ENCODE results near the gene MAGI2.

Gene MAGI2

GRCh38 chr7:79334334-79334733, 119.1 kb downstream of the MAGI2 start:
- no peak for DNase-seq (ENCODE audit: low spot score)
- in situ Hi-C loops (cut with MboI; ENCODE audit: low sequenced_read_pairs, unreplicated experiment): no loop called here
- no peak for TF ChIP-seq CTCF (IDR thresholded peaks at IDR 0.05; ENCODE audit: borderline replicate concordance, control extremely low read depth, extremely low read depth, insufficient read depth, missing control alignments)

- no peak for DNase-seq (ENCODE audit: low spot score)
- in situ Hi-C loops (cut with MboI; ENCODE audit: low sequenced_read_pairs, unreplicated experiment): no loop called here
- TF ChIP-seq CTCF (IDR thresholded peaks at IDR 0.05; ENCODE audit: borderline replicate concordance, control extremely low read depth, extremely low read depth, insufficient read depth, missing control alignments): no peak
Measured at GRCh38 chr7:79332091-79332490, 121.4 kb downstream of the MAGI2 start.

GRCh38 chr7:79329464-79329863, 124.0 kb downstream of the MAGI2 start:
- TF ChIP-seq CTCF (IDR thresholded peaks at IDR 0.05; ENCODE audit: borderline replicate concordance, control extremely low read depth, extremely low read depth, insufficient read depth, missing control alignments): no peak
- no peak for DNase-seq (ENCODE audit: low spot score)
- in situ Hi-C loops (cut with MboI; ENCODE audit: low sequenced_read_pairs, unreplicated experiment): no loop called here

GRCh38 chr7:79320741-79321473, 132.6 kb downstream of the MAGI2 start:
- no peak for DNase-seq (ENCODE audit: low spot score)
- in situ Hi-C loops (cut with MboI; ENCODE audit: low sequenced_read_pairs, unreplicated experiment): no loop called here
- TF ChIP-seq CTCF (IDR thresholded peaks at IDR 0.05; ENCODE audit: borderline replicate concordance, control extremely low read depth, extremely low read depth, insufficient read depth, missing control alignments): no peak

- TF ChIP-seq CTCF (IDR thresholded peaks at IDR 0.05; ENCODE audit: borderline replicate concordance, control extremely low read depth, extremely low read depth, insufficient read depth, missing control alignments): no peak
- DNase-seq (ENCODE audit: low spot score): no peak
- in situ Hi-C loops (cut with MboI; ENCODE audit: low sequenced_read_pairs, unreplicated experiment): no loop called here
Measured at GRCh38 chr7:79319369-79319768, 134.1 kb downstream of the MAGI2 start.

GRCh38 chr7:79317728-79318127, 135.7 kb downstream of the MAGI2 start:
- in situ Hi-C loops (cut with MboI; ENCODE audit: low sequenced_read_pairs, unreplicated experiment): no loop called here
- DNase-seq (ENCODE audit: low spot score): no peak
- no peak for TF ChIP-seq CTCF (IDR thresholded peaks at IDR 0.05; ENCODE audit: borderline replicate concordance, control extremely low read depth, extremely low read depth, insufficient read depth, missing control alignments)

All from GM13976 (cell line).